Measurements from ENCODE around the gene VWDE. TPM values are rescaled to one million over a fixed set of nuclear protein-coding genes. Genes with fewer than 3 reads are reported as not detected.

The VWDE gene
- polyA plus RNA-seq, 1 donor from 2014 or later: 0.27 TPM

GRCh38 chr7:12423997-12424745 is 20.5 kb upstream of the VWDE start:
- Histone ChIP-seq H3K9ac (ENCODE audit: low read length) (no peak overlapping the region), H3K9me2 (ENCODE audit: insufficient read depth, low read length) (no peaks in the 10 kb centered on the region), H3F3A (ENCODE audit: insufficient read depth, low read length, poor library complexity, severe bottlenecking) (no peaks in the 10 kb centered on the region)

DNA sequence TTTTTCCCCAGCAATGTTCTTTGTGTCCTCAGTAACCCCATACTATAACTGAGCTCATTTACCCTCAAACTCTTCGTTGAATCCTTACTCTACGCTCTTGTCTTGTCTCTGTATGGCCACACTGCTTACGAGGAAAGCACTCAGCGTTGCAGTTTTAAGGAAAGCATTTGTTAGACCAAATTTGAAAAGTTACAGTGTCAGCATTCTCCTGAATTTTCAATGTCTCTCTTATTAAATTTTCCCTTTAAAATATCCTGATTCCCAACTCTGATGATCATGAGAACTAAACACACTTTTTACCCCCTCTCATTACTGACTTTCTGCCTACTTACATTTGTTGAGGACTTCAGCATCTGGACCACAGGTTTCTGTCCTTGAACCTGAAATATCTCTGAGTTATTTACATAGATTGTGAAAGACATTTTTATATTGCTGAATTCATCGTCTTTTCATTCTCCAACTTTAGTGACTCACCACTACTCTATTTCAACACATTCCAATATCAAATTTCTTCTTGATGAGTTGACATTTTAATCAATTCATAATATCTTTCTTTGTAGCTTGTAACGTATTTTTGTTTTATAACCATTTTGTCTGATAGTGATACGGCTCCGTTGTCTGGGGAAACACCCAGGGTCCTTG is 19.8 kb upstream of the VWDE start:
- H3K4me3 ChIP-seq (ENCODE audit: low read length): no peak overlapping the region
- no peaks in the 10 kb centered on the region for H3K27me3 ChIP-seq (ENCODE audit: insufficient read depth, low read depth, low read length)
- no peaks in the 10 kb centered on the region for H4K20me1 ChIP-seq (ENCODE audit: insufficient read depth)
- H3K79me2 ChIP-seq (replicated peaks; ENCODE audit: insufficient read depth, low read length): no peaks in the 10 kb centered on the region
- no peak overlapping the region for H3K9ac ChIP-seq (ENCODE audit: low read length)
- no peak overlapping the region for H3K27ac ChIP-seq (ENCODE audit: low read length)
- H3K36me3 ChIP-seq (ENCODE audit: insufficient read depth, low read length): no peaks in the 10 kb centered on the region
- H3K9me2 ChIP-seq (ENCODE audit: insufficient read depth, low read length): no peaks in the 10 kb centered on the region
- H3K4me2 ChIP-seq (ENCODE audit: low read length): no peak overlapping the region
- no peaks in the 10 kb centered on the region for H3F3A ChIP-seq (ENCODE audit: insufficient read depth, low read length, poor library complexity, severe bottlenecking)
- H3K9me3 ChIP-seq (ENCODE audit: low read length): no peaks in the 10 kb centered on the region
- H2AFZ ChIP-seq (ENCODE audit: low read depth, low read length): no peak overlapping the region
- TF ChIP-seq EP300 (conservative IDR thresholded peaks at IDR 0.05; ENCODE audit: poor library complexity, severe bottlenecking) (no peak), EZH2 (IDR thresholded peaks at IDR 0.05; ENCODE audit: borderline replicate concordance, insufficient read depth, low read length, poor library complexity, severe bottlenecking) (no peak), CTCF (IDR thresholded peaks at IDR 0.05; ENCODE audit: poor library complexity, severe bottlenecking) (no peak), SMC3 (conservative IDR thresholded peaks at IDR 0.05; ENCODE audit: poor library complexity) (no peak), TAF1 (IDR thresholded peaks at IDR 0.05; ENCODE audit: low read depth) (no peak), POLR2AphosphoS5 (IDR thresholded peaks at IDR 0.05) (no peak), MXI1 (conservative IDR thresholded peaks at IDR 0.05; ENCODE audit: poor library complexity, severe bottlenecking) (no peak), RAD21 (conservative IDR thresholded peaks at IDR 0.05) (no peak)

More at GRCh38 chr7:12423997-12424745, 20.5 kb upstream of the VWDE start:
- no peaks in the 10 kb centered on the region for H3K36me3 ChIP-seq (ENCODE audit: insufficient read depth, low read length)
- no peak for TF ChIP-seq SMC3 (conservative IDR thresholded peaks at IDR 0.05; ENCODE audit: poor library complexity)
- TF ChIP-seq RAD21 (conservative IDR thresholded peaks at IDR 0.05): no peak
- no peak for TF ChIP-seq EP300 (conservative IDR thresholded peaks at IDR 0.05; ENCODE audit: poor library complexity, severe bottlenecking)
- TF ChIP-seq, protein P1, sequence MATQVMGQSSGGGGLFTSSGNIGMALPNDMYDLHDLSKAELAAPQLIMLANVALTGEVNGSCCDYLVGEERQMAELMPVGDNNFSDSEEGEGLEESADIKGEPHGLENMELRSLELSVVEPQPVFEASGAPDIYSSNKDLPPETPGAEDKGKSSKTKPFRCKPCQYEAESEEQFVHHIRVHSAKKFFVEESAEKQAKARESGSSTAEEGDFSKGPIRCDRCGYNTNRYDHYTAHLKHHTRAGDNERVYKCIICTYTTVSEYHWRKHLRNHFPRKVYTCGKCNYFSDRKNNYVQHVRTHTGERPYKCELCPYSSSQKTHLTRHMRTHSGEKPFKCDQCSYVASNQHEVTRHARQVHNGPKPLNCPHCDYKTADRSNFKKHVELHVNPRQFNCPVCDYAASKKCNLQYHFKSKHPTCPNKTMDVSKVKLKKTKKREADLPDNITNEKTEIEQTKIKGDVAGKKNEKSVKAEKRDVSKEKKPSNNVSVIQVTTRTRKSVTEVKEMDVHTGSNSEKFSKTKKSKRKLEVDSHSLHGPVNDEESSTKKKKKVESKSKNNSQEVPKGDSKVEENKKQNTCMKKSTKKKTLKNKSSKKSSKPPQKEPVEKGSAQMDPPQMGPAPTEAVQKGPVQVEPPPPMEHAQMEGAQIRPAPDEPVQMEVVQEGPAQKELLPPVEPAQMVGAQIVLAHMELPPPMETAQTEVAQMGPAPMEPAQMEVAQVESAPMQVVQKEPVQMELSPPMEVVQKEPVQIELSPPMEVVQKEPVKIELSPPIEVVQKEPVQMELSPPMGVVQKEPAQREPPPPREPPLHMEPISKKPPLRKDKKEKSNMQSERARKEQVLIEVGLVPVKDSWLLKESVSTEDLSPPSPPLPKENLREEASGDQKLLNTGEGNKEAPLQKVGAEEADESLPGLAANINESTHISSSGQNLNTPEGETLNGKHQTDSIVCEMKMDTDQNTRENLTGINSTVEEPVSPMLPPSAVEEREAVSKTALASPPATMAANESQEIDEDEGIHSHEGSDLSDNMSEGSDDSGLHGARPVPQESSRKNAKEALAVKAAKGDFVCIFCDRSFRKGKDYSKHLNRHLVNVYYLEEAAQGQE (IDR thresholded peaks at IDR 0.05; ENCODE audit: borderline replicate concordance): no peak
- TF ChIP-seq MXI1 (conservative IDR thresholded peaks at IDR 0.05; ENCODE audit: poor library complexity, severe bottlenecking): no peak
- no peak for TF ChIP-seq POLR2AphosphoS5 (IDR thresholded peaks at IDR 0.05)
- TF ChIP-seq EZH2 (IDR thresholded peaks at IDR 0.05; ENCODE audit: borderline replicate concordance, insufficient read depth, low read length, poor library complexity, severe bottlenecking): no peak
- no peak for TF ChIP-seq TAF1 (IDR thresholded peaks at IDR 0.05; ENCODE audit: low read depth)
- no peak for TF ChIP-seq CTCF (IDR thresholded peaks at IDR 0.05; ENCODE audit: poor library complexity, severe bottlenecking)
- H3K4me2 ChIP-seq (ENCODE audit: low read length): no peak overlapping the region
- no peak overlapping the region for H3K4me3 ChIP-seq (ENCODE audit: low read length)
- no peak overlapping the region for H3K27ac ChIP-seq (ENCODE audit: low read length)
- no peaks in the 10 kb centered on the region for H3K9me3 ChIP-seq (ENCODE audit: low read length)
- no peak overlapping the region for H2AFZ ChIP-seq (ENCODE audit: low read depth, low read length)
- H3K79me2 ChIP-seq (replicated peaks; ENCODE audit: insufficient read depth, low read length): no peaks in the 10 kb centered on the region
- no peaks in the 10 kb centered on the region for H4K20me1 ChIP-seq (ENCODE audit: insufficient read depth)
- no peaks in the 10 kb centered on the region for H3K27me3 ChIP-seq (ENCODE audit: insufficient read depth, low read depth, low read length)

Measured in neural cell (in vitro differentiated cells).